Common myeloid progenitor, CD34-positive (primary cell): ENCODE measurements around the gene DHRSX.

Experiments used
- CTCF ChIA-PET: fragments of 350-600 bp; sonication (Branson Sonifier 250); formaldehyde crosslinking; loops from one replicate; lab custom pipeline; 2021; ENCODE audit warnings: antibody characterized with exemption; lab: Charles Lee
- POLR2A ChIA-PET: fragments of 350-600 bp; sonication (Branson Sonifier 250); formaldehyde crosslinking; loops from one replicate; lab custom pipeline; 2021; ENCODE audit warnings: antibody characterized with exemption; lab: Charles Lee
- DNase-seq, 3 donors: peaks; one replicate each; pipeline versions ENCODE4 v3.0.0 to v3.0.0-alpha.2; 2013
- H3K27ac ChIP-seq, 2 experiments: 1 replicate in 1 of 2; 2 replicates in 1 of 2; pipeline ENCODE4 v1.7.0; 2013; ENCODE audit warnings: inconsistent platforms in 2 of 2, low read length in 2 of 2, mild to moderate bottlenecking in 2 of 2, low read depth in 1 of 2, moderate library complexity in 1 of 2; ENCODE audit not compliant: severe bottlenecking in 2 of 2, insufficient read depth in 1 of 2, poor library complexity in 1 of 2
- H3K27me3 ChIP-seq, 5 experiments: replicated peaks in 2 of 5; 1 replicate in 3 of 5; 2 replicates in 2 of 5; pipeline versions ENCODE4 v1.6.1 to v1.7.0; 2013; ENCODE audit warnings: low read length in 4 of 5, mild to moderate bottlenecking in 2 of 5, moderate library complexity in 2 of 5, inconsistent platforms in 1 of 5; ENCODE audit not compliant: insufficient read depth in 5 of 5, control insufficient read depth in 4 of 5
- H3K36me3 ChIP-seq, 4 experiments: 1 replicate in 2 of 4; 2 replicates in 2 of 4; pipeline versions ENCODE4 v1.6.1 to v1.7.0; 2013; ENCODE audit warnings: low read length in 3 of 4, control low read depth in 1 of 4, mild to moderate bottlenecking in 1 of 4; ENCODE audit not compliant: control insufficient read depth in 4 of 4, insufficient read depth in 4 of 4
- H3K4me1 ChIP-seq, 4 experiments: 1 replicate in 3 of 4; 2 replicates in 1 of 4; pipeline versions ENCODE4 v1.6.1 to v1.7.1; 2013; ENCODE audit warnings: low read length in 3 of 4, mild to moderate bottlenecking in 3 of 4, control low read depth in 1 of 4, inconsistent platforms in 1 of 4, moderate library complexity in 1 of 4; ENCODE audit not compliant: control insufficient read depth in 4 of 4, insufficient read depth in 4 of 4; ENCODE audit errors: control extremely low read depth in 1 of 4
- H3K4me3 ChIP-seq, 7 experiments: 1 replicate in 4 of 7; 2 replicates in 3 of 7; pipeline versions ENCODE4 v1.5.1 to v1.7.0; 2013; ENCODE audit warnings: mild to moderate bottlenecking in 7 of 7, low read length in 6 of 7, moderate library complexity in 6 of 7, inconsistent platforms in 2 of 7, low read depth in 2 of 7, control low read depth in 1 of 7; ENCODE audit not compliant: insufficient read depth in 4 of 7, control insufficient read depth in 1 of 7; ENCODE audit errors: extremely low read depth in 1 of 7
- H3K9me3 ChIP-seq, 5 experiments: 1 replicate in 4 of 5; 2 replicates in 1 of 5; pipeline versions ENCODE4 v1.6.1 to v1.7.1; 2013; ENCODE audit warnings: low read length in 4 of 5, mild to moderate bottlenecking in 2 of 5, inconsistent platforms in 1 of 5, low read depth in 1 of 5, moderate library complexity in 1 of 5; ENCODE audit not compliant: control insufficient read depth in 4 of 5, insufficient read depth in 2 of 5; ENCODE audit errors: control extremely low read depth in 1 of 5
- WGBS: methylation state at CpG from one replicate; pipeline ENCODE4 v1.1.5; 2013; ENCODE audit not compliant: insufficient coverage; 5-methylcytosine and 5-hydroxymethylcytosine counted together

The DHRSX gene

GRCh38 chrX:2342281-2342688, 158.5 kb downstream of the DHRSX start:
- Histone ChIP-seq H3K27ac (no peak overlapping the region), H3K27me3 (no peaks in the 10 kb centered on the region), H3K4me3 (no peak overlapping the region), H3K36me3 (peaks cover 0 to 5% (median 0%) of the 10 kb centered on the region in 4 experiments), H3K9me3 (peaks cover 0 to 6% (median 0%) of the 10 kb centered on the region in 5 experiments), H3K4me1 (no peaks in the 10 kb centered on the region)
- CTCF ChIA-PET = no interaction called here
- POLR2A ChIA-PET = no interaction called here
- no peak for DNase-seq
- 97% methylated on average over 9 of the region's 9 CpGs for WGBS

- Histone ChIP-seq H3K36me3 (peaks cover 0 to 5% (median 0%) of the 10 kb centered on the region in 4 experiments), H3K4me3 (no peak overlapping the region), H3K9me3 (peaks cover 0 to 6% (median 0%) of the 10 kb centered on the region in 5 experiments), H3K27me3 (no peaks in the 10 kb centered on the region), H3K4me1 (no peaks in the 10 kb centered on the region), H3K27ac (no peak overlapping the region)
- POLR2A ChIA-PET = no interaction called here
- DNase-seq = no peak
- 99% methylated on average over 7 of the region's 7 CpGs for WGBS
- CTCF ChIA-PET = no interaction called here
Measured at GRCh38 chrX:2340991-2341390, 159.8 kb downstream of the DHRSX start.

- no peaks in the 10 kb centered on the region for H3K27me3 ChIP-seq
- DNase-seq = no peak
- POLR2A ChIA-PET = no interaction called here
- H3K27ac ChIP-seq = no peak overlapping the region
- CTCF ChIA-PET = no interaction called here
- H3K4me1 ChIP-seq = no peaks in the 10 kb centered on the region
- H3K36me3 ChIP-seq = no peaks in the 10 kb centered on the region
- H3K4me3 ChIP-seq = no peak overlapping the region
- peaks cover 0 to 6% (median 0%) of the 10 kb centered on the region in 5 experiments for H3K9me3 ChIP-seq
- WGBS = 97% methylated on average over 5 of the region's 7 CpGs
Measured at GRCh38 chrX:2336181-2336580, 164.6 kb downstream of the DHRSX start.

- H3K4me1 ChIP-seq = no peaks in the 10 kb centered on the region
- CTCF ChIA-PET = no interaction called here
- no peaks in the 10 kb centered on the region for H3K27me3 ChIP-seq
- POLR2A ChIA-PET = no interaction called here
- peaks cover 0 to 2% (median 0%) of the 10 kb centered on the region in 4 experiments for H3K36me3 ChIP-seq
- peaks cover 0 to 3% (median 0%) of the 10 kb centered on the region in 5 experiments for H3K9me3 ChIP-seq
- H3K27ac ChIP-seq = no peak overlapping the region
- H3K4me3 ChIP-seq = no peak overlapping the region
- 100% methylated on average over 6 of the region's 9 CpGs for WGBS
- no peak for DNase-seq
Measured at GRCh38 chrX:2334237-2334636, 166.5 kb downstream of the DHRSX start.

- Histone ChIP-seq H3K27ac (no peak overlapping the region), H3K27me3 (no peaks in the 10 kb centered on the region), H3K36me3 (peaks cover 0 to 3% (median under 1%) of the 10 kb centered on the region in 4 experiments), H3K4me3 (no peak overlapping the region), H3K9me3 (no peaks in the 10 kb centered on the region), H3K4me1 (no peaks in the 10 kb centered on the region)
- WGBS = 96% methylated on average over 4 of the region's 4 CpGs
- CTCF ChIA-PET = no interaction called here
- POLR2A ChIA-PET = no interaction called here
- no peak for DNase-seq
Measured at GRCh38 chrX:2332252-2332651, 168.5 kb downstream of the DHRSX start.

GRCh38 chrX:2330910-2331309, 169.9 kb downstream of the DHRSX start:
- ChIA-PET CTCF (no interaction called here), POLR2A (no interaction called here)
- H3K27me3 ChIP-seq = no peaks in the 10 kb centered on the region
- H3K4me1 ChIP-seq = no peaks in the 10 kb centered on the region
- H3K4me3 ChIP-seq = no peak overlapping the region
- H3K36me3 ChIP-seq = peaks cover 0 to 3% (median under 1%) of the 10 kb centered on the region in 4 experiments
- no peak overlapping the region for H3K27ac ChIP-seq
- WGBS = 94% methylated on average over 3 of the region's 3 CpGs
- DNase-seq = peak in 2 of 3 donors; percentile 18 to 48
- no peaks in the 10 kb centered on the region for H3K9me3 ChIP-seq

- CTCF ChIA-PET = no interaction called here
- no peak overlapping the region for H3K27ac ChIP-seq
- peaks cover 0 to under 1% (median 0%) of the 10 kb centered on the region in 5 experiments for H3K9me3 ChIP-seq
- H3K27me3 ChIP-seq = no peaks in the 10 kb centered on the region
- no peaks in the 10 kb centered on the region for H3K4me1 ChIP-seq
- no peak overlapping the region for H3K4me3 ChIP-seq
- H3K36me3 ChIP-seq = peaks cover 0 to 3% (median under 1%) of the 10 kb centered on the region in 4 experiments
- POLR2A ChIA-PET = no interaction called here
- DNase-seq = no peak
- 91% methylated on average over 2 of the region's 2 CpGs for WGBS
Measured at GRCh38 chrX:2330487-2330886, 170.3 kb downstream of the DHRSX start.
